ENCODE results near the gene MPO. TPM values are rescaled to one million over a fixed set of nuclear protein-coding genes. Genes with fewer than 3 reads are reported as not detected.

The MPO gene
- total and polyA plus RNA-seq, 2 donors (not counting 3 experiments of a cell fraction or from before 2014, with no cell fraction given) = not detected

- ChIA-PET POLR2A (no interaction called here), CTCF (interaction anchor here (1.2 to 2.1 kb wide), 4 partner anchors 9 to 21 kb away, joined by 3 to 8 read pairs (median 4); partner anchors contain the start of gene MKS1)
- H3K27ac ChIP-seq (ENCODE audit: insufficient read depth, low read depth, low read length) = no peak overlapping the region
- TF ChIP-seq GATA2 (IDR thresholded peaks at IDR 0.05; ENCODE audit: insufficient read depth, insufficient read length, low read depth, low read length) = no peak
- TF ChIP-seq EZH2 (IDR thresholded peaks at IDR 0.05; ENCODE audit: borderline replicate concordance, low read depth, low read length, severe bottlenecking) = no peak
- TF ChIP-seq CTCF (IDR thresholded peaks at IDR 0.05; ENCODE audit: extremely low read depth in 1 of 2, insufficient read depth in 1 of 2, low read depth in 1 of 2, low read length in 2 of 2) = no peak
- no peak for TF ChIP-seq JUN (IDR thresholded peaks at IDR 0.05; ENCODE audit: borderline replicate concordance, insufficient read depth, insufficient read length, low read depth)
- TF ChIP-seq MAX (IDR thresholded peaks at IDR 0.05; ENCODE audit: insufficient read depth, insufficient read length) = no peak
- TF ChIP-seq POLR2AphosphoS5 (IDR thresholded peaks at IDR 0.05; ENCODE audit: insufficient read depth, low read depth, low read length) = no peak
- TF ChIP-seq POLR2A (IDR thresholded peaks at IDR 0.05; ENCODE audit: low read depth, low read length) = no peak
- no peak for TF ChIP-seq MYC (IDR thresholded peaks at IDR 0.05; ENCODE audit: low read depth, low read length)
- no peak for TF ChIP-seq FOS (IDR thresholded peaks at IDR 0.05; ENCODE audit: borderline replicate concordance, insufficient read depth, low read length)
- H3K27me3 ChIP-seq (ENCODE audit: control insufficient read depth in 2 of 2, insufficient read depth in 2 of 2, low read length in 2 of 2) = peaks cover 8 to 22% of the 10 kb centered on the region in 2 experiments
- H3K9me3 ChIP-seq (replicated peaks; ENCODE audit: control insufficient read depth, insufficient read depth, low read length) = no peaks in the 10 kb centered on the region
- no peaks in the 10 kb centered on the region for H3K9me1 ChIP-seq (replicated peaks; ENCODE audit: control insufficient read depth, extremely low read depth, insufficient read depth, low read length)
- dilution Hi-C loops (cut with MboI; ENCODE audit: extremely low pct_ligation_motif_present, low sequenced_read_pairs) = no loop called here
- FAIRE-seq (no peak), DNase-seq (ENCODE audit: low read depth, low spot score) (no peak)
- H3K36me3 ChIP-seq (ENCODE audit: control insufficient read depth in 2 of 2, extremely low read depth in 1 of 2, insufficient read depth in 2 of 2, low read length in 2 of 2) = no peaks in the 10 kb centered on the region
- no peaks in the 10 kb centered on the region for H3K79me2 ChIP-seq (ENCODE audit: control insufficient read depth, insufficient read depth, low read length)
- intact Hi-C loops (cut with micrococcal nuclease) = no loop called here
- BruUV-seq (replicated peaks) = no TSS peak
- no peak overlapping the region for H3K4me3 ChIP-seq (replicated peaks in 1 of 3; ENCODE audit: insufficient read depth in 1 of 3, low read depth in 1 of 3, low read length in 3 of 3)
- H4K20me1 ChIP-seq (replicated peaks; ENCODE audit: control insufficient read depth, extremely low read depth, insufficient read depth, low read length) = no peaks in the 10 kb centered on the region
- H3K4me1 ChIP-seq (ENCODE audit: control insufficient read depth, extremely low read depth, insufficient read depth, low read length) = no peaks in the 10 kb centered on the region
- H3K9ac ChIP-seq (replicated peaks; ENCODE audit: extremely low read depth, insufficient read depth, low read length) = no peak overlapping the region
- H3K4me2 ChIP-seq (ENCODE audit: insufficient read depth, low read length) = no peak overlapping the region
- H2AFZ ChIP-seq (ENCODE audit: low read depth, low read length) = peak overlapping the region; percentile 36
Observed at GRCh38 chr17:58232707-58233156, 48.0 kb downstream of the MPO start.

Measured in endothelial cell of umbilical vein (primary cell).